HG02852 (cell line): ENCODE results near the gene FITM2.
"Not testable (repeated sequence)": the region's sequence is repeated elsewhere in the genome, so short reads cannot be mapped to it uniquely, and the experiment has no call there.

Experiments used
- ATAC-seq: cut with Tn5 transposase; IDR thresholded peaks from one replicate; pipeline ENCODE4 v1.9.1; 2021; ENCODE audit warnings: mild to moderate bottlenecking, moderate library complexity; ENCODE audit not compliant: unreplicated experiment

FITM2 gene

GRCh38 chr20:44334306-44334705, 23.3 kb upstream of the FITM2 start:
- ATAC-seq: no peak

- ATAC-seq: no peak
Measured at GRCh38 chr20:44331201-44331600, 20.2 kb upstream of the FITM2 start.

DNA sequence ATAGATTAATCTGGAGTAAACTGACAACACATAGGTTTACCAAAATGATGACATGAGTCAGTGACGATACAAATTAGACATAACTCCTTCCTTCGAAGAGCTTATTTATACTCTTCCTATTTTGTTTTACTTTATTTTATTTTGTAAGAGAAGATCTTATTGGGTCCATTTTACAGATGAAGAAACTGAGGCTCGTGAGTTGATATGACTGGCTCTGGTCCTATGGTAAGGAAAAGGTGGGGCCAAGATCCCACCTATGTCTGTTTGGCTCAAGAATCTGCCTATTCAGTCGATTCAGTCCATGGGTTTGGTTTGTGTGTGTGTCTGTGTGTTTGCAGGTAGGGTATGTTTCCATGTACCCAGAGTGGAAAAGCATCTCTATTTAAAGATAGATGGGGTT, 17.4 kb upstream of the FITM2 start:
- no peak for ATAC-seq

DNA sequence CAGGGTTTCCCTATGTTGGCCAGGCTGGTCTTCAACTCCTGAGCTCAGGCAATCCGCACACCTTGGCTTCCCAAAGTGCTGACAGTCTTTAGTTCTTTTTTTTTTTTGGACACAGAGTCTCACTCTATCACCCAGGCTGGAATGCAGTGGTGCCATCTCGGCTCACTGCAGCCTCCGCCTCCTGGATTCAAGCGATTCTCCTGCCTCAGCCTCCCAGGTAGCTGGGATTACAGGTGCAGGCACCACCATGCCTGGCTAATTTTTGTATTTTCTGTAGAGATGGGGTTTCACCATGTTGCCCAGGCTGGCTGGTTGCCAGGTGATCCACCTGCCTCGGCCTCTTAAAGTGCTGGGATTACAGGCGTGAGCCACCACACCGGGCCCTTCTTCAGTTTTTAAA, 16.7 kb upstream of the FITM2 start:
- ATAC-seq: not testable (repeated sequence)

DNA sequence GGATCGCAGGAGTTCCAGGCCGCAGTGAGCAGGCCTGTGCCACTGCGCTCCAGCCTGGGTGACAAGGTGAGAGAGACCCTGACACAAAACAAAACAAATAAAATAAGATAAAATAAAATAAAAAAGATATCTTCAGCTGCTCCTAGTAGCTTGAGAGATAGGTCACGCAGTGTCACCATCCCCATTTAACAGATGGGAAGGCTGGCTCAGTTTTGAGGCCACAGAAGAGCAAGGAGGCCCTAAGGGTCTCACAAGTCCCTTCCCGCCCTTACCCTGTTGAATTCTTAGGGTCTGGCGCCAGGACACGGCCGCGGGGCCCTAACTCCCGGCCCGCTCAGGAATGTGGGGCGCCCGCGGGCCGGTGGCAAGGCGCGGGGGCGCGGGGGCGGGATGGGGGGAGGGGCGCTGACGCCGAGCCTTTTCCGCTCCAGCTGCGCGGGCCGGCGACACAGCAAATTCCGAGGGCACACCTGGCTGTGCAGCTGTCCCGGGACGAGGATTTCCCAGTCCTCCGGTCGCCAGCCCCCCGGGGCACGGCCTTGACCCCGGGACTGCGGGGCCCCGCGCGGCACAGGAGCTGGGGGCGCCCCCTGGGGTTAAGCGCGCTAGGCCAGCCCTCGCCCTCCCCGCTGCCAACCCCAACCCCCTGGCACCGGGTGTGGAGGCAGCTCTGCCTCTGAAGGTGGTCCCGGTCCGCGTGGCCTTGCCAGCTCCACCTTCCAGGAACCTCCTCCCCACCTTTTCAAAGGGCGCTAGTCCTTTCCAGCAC, 15.6 kb upstream of the FITM2 start:
- ATAC-seq: no peak

- no peak for ATAC-seq
Measured at GRCh38 chr20:44324343-44324742, 13.3 kb upstream of the FITM2 start.

GRCh38 chr20:44319839-44320422, 8.9 kb upstream of the FITM2 start:
- no peak for ATAC-seq

GRCh38 chr20:44314870-44315269, 3.9 kb upstream of the FITM2 start:
- ATAC-seq: no peak

DNA sequence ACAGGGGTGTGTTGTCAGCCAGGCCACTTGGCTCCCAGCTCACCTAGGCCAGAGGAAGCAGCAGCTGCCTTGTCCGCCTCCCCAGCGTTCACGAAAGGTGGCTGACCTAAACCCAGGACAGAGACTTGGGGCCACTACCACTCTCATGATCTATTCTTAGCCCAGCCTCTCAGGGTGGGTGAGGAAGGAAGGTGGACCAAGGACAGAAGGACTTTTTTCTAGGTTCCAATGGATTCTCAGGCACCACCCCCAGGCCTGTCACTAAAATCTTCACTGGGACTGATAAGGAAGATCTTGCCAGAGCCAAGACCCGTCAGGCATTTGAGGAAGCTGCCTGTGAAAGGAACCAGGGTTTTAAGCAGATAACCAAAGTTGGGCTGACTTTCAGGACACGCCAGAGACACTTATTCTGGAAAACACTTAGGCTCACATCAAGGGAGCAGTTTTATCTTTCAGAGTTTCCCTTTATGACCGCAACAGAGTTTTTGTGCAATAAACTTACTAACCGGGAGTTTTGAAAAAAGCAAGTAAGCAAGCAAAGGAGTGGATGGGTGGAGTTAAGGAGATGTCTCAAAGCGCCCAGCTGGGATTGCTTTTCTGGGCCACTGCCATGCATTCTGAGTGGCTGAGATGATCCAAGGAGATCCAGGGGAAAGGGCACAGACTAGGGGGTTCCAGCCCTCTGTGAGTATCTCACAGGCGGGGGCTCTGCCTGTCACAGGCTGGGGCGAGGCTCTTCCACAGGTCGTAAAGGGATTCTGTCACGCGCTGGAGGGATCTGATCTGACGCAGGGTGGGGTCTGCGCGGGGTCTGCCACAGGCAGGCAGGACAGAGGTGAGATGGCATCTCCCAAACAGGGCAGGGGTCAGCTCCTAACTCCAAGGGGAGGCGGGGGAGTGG, 989 bp downstream of the FITM2 start:
- no peak for ATAC-seq

DNA sequence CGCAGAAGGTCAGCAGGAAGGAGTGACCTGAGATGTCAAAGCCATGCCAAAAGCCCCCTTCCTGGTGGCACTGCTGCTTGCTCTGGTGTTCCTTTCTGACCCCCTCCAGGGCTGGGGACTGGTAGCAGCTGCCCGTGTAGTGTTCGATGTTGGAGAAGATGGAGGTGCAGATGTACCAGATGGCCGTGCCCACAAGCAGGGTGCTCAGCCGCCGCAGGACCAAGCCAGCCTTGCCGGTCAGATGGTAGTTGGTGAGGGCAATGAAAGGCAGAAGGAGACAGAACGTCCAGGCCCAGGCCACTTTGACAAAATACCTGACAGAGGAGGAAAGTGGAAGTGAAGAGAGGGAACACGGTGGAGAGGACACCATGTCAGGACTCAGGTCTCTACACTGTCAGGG, 4.1 kb downstream of the FITM2 start:
- no peak for ATAC-seq

- no peak for ATAC-seq
Measured at GRCh38 chr20:44304383-44304782, 6.6 kb downstream of the FITM2 start.

DNA sequence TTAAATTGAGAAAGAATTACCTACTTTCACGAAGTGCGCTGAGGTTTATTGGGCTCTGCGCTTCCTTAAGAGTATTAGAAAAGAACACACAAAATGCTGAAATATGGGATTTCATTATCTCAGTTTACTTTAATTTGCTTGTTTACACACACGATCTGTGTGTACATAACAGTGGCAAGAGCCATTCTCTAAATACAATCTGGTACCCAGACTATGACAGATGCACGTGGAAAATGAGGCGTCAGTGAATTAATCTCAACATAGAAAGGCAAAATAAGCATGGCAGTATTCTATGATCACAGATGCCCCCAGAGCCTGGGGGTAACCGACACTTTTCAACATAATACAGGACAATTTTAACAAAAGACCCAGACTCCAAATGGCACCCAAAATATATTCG, 8.3 kb downstream of the FITM2 start:
- no peak for ATAC-seq

- ATAC-seq: no peak
Measured at GRCh38 chr20:44302026-44302669, 8.9 kb downstream of the FITM2 start.

GRCh38 chr20:44301285-44301684, 9.7 kb downstream of the FITM2 start:
- ATAC-seq: no peak

- ATAC-seq: not testable (repeated sequence)
Measured at GRCh38 chr20:44299011-44299535, 11.9 kb downstream of the FITM2 start.

DNA sequence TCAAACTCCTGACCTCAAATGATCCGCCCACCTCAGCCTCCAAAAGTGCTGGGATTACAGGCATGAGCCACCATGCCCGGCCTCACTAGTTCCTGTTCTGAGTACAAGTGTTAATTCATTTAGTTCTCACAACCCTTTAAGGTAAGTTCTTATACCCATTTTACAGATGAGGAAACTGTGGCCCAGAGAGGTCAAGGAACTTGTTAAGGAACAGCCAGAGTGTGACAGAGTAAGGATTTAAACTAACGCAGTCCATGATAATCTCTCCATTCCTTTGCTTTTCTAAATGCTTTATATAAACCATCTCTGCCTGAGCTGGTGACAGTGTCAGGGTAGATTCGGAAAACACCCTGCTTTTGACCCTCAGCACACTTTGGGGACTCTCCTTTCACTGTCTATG, 13.3 kb downstream of the FITM2 start:
- no peak for ATAC-seq

GRCh38 chr20:44296011-44296410, 15.0 kb downstream of the FITM2 start:
- ATAC-seq: no peak

DNA sequence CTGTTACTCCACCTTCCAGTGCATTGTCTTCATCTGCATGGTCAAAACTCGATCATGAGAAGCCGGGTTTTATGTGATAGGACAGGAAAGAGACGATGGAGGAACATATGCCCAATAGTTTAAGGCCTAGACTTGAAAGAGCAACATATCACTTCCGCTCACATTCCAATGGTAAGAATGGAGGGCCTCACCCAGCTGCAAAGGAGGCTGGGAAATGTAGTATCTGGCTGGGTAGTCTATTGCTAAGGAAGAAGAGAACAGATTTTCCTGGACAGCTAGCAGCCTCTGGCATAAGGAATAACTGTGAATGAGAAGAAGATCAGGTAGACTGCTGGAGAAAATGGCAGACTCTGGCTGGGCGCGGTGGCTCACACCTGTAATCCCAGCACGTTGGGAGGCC, 19.2 kb downstream of the FITM2 start:
- no peak for ATAC-seq

DNA sequence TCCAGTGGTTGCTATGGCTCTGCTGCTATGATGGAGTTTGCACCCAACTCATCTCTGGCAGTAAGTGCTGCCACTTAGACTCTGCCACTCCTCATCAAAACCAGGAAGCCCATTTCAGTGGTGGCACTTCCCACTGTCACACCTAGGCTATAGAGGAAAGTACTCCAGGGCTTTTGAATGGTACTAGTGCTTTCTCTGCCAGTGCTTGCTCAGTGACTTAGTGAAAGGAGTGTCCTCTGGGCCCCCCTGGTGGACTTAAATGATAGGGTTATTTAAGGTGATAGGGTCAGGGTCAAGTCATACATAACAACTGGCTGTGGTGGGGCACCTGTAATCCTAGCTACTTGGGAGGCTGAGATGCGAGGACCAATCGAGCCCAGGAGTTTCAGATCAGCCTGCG, 22.8 kb downstream of the FITM2 start:
- no peak for ATAC-seq

DNA sequence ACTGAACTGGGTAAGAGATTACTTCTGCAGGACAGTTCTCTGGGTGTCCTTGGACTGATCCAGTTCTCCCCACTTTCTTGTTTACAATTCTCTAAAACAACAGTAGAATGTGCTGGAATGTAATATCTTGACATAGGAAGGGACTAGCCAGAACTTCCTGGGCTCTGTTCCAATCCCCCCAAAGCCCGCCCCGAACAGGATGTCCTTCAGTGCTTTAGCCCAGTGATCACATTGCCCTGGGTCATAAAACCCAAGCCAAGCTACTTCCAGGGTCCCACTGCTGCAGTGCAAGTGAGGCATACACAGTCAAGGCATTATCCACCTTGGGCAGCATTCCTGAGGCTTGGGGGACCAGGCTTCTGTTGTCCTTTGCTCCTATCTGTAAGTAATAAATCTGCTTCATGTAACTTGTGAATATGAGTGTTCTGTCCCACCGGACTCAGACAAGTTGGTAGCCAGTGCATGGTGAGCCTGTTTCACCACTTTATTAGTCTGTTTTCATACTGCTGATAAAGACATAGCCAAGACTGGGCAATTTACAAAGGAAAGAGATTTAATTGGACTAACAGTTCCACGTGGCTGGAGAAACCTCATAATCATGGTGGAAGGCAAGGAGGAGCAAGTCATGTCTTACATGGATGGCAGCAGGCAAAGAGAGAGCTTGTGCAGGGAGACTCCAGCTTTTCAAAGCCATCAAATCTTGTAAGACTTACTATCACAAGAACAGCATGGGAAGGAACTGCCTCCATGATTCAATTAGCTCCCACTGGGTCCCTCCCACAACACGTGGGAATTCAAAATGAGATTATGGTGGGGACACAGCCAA, 23.5 kb downstream of the FITM2 start:
- ATAC-seq: no peak
